Activated T-cell treated with anti-CD3 and anti-CD28 coated beads for 4 hours (primary cell): ENCODE data around the gene TRPT1.

Experiments used
- DNase-seq: peaks from one replicate; pipeline ENCODE4 v3.0.0-alpha.2; 2020

TRPT1 gene

GRCh38 chr11:64229090-64229743 lies 3.2 kb upstream of the TRPT1 start:
- no peak for DNase-seq

DNA sequence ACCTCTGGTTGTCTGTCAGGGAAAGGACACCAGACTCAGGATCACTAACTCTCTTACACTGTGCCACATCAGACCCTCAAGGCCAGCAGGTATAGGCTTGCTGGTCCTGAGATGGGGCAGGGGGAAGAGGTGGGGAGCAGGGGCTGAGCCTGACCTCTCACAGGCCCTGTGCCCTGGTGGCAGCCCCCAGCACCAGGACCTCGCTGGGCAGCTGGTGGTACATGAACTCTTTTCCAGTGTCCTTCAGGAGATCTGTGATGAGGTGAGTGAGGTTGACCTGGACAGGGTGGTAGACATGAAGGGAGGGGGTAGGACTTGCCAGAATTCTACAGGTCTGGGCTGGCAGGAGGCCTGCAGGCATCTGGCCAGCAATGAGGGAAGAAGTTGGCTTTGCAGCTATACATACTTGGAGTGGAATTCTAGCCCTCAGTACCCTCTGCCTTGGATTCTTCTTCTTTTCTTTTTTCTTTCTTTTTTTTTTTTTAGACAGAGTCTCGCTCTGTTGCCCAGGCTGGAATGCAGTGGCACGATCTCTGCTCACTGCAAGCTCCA lies 1.5 kb upstream of the TRPT1 start:
- DNase-seq: no peak

GRCh38 chr11:64226507-64227051 lies 593 bp upstream of the TRPT1 start:
- no peak for DNase-seq

DNA sequence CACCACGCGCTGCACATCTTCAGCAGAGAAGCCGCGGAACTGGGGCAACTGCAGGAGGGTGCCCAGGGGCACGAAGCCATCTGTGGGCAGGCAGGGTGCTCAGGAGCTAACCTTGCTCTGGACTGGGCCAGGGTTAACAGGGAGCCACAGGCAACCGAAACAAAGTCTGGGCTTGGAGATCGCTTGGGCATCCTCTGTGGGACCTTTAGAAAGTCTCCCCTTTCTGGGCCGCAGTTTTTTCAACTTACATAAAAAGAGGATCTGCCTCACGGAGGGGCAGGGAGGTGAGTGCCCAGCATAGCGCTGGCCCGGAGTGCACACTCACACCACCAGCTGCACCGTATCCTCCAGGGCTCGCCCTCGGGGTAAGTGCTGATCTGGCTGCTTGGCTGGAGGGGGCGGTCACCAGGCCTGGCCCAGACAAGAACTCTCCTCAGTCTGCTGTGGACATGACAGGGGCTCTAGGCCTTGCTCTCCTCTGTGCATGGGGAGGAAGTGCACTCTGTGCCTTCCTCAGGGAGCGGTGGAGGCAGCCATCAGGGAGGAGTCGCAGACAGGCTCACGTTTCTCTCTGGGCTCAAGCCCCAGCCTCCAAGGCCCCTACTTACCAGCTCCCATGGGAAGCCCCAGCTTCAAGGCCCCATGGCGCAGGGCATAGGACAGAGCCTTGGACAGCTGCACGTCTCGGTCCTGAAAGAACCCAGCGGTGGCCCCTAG lies 937 bp downstream of the TRPT1 start:
- no peak for DNase-seq

- no peak for DNase-seq
These were observed 1.7 kb downstream of the TRPT1 start for GRCh38 chr11:64224151-64224890.

GRCh38 chr11:64223001-64223651 lies 2.9 kb downstream of the TRPT1 start:
- no peak for DNase-seq

DNA sequence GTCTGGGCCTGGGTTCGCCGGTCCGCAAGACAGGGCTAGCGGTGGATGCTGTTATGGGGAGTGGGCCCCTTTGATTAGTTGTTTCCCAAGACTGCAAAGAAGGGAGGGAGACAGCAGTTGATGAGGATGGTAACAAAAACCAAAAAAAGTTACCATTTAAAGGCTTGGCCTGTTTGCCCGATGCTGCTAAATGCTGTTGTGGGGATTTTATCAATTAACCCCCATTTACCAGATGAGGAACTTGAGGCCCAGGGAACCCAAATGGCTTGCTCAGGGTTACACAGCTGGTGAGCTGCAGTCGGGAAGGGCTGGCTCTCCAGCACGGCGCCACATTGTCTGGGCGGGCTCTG lies 3.4 kb downstream of the TRPT1 start:
- DNase-seq: no peak

- no peak for DNase-seq
These were observed 5.2 kb downstream of the TRPT1 start for GRCh38 chr11:64220798-64221197.

DNA sequence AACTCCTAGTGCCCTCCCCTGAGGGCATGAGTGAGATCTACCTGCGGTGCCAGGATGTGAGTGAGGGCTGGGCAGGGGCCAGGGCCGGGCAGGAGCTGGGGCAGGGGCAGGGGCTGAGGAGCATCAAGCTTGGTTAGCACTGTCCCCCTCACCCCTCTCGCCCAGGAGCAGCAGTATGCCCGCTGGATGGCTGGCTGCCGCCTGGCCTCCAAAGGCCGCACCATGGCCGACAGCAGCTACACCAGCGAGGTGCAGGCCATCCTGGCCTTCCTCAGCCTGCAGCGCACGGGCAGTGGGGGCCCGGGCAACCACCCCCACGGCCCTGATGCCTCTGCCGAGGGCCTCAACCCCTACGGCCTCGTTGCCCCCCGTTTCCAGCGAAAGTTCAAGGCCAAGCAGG lies 5.7 kb downstream of the TRPT1 start:
- no peak for DNase-seq

DNA sequence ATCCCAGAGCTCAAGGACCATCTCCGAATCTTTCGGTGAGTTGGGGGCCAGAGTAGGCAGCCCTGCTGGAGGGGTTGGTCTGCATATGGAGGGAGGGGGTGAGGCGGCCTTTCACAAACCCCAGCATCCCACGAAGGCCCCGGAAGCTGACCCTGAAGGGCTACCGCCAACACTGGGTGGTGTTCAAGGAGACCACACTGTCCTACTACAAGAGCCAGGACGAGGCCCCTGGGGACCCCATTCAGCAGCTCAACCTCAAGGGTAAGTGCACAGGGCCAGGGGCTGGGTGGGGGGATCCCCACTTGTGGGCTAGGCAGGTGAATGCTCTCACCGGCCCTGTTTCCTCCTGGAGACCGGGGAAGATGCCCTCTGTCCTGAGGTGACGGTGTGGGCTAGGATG lies 6.2 kb downstream of the TRPT1 start:
- DNase-seq: no peak

DNA sequence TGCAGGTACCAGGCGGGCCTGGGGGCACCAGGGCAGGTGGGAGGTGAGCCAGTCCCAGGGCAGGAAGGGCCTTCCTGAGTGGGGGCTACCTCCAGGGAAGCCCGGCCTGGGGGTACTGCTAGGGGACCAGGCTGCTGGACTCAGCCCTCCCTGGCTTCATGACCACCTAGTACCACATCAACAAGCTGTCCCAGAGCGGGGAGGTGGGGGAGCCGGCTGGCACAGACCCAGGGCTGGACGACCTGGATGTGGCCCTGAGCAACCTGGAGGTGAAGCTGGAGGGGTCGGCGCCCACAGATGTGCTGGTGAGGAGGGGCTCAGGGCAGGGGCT lies 6.7 kb downstream of the TRPT1 start:
- no peak for DNase-seq

DNA sequence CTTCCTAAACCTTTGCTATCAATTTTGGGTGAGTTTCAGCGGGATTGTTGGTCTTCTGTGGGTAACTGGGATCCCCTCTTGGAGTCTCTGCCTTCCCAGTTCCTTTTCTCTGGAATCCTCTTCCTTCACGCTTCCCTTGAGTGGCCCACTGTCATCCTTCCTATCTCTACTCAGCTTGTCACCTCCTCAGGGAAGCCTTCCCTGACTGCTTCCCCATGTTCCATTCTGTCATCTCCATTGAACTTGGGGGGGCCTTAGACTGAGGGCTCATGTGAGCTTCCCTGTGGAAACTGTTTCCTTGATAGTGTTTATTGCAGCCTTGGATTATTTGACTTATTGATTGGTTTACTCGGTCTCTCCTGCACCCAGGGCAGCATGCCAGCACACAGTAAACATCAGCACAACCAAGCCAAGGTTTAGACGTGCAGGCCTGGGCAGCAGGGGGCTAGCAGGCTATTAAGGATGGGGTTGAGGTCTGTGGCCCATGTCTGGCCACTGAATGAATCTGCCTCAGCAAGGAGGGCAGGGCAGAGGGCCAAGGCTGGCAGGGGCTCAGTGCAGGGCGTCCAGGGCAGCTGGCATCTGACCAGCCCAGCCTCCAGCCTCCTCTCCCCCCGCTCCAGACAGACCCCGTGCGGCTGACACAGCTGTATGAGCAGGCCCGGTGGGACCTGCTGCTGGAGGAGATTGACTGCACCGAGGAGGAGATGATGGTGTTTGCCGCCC lies 7.2 kb downstream of the TRPT1 start:
- no peak for DNase-seq

- DNase-seq: no peak
These were observed 9.1 kb downstream of the TRPT1 start for GRCh38 chr11:64216879-64217278.

- no peak for DNase-seq
These were observed 14.7 kb downstream of the TRPT1 start for GRCh38 chr11:64211181-64211872.

- DNase-seq: no peak
These were observed 15.5 kb downstream of the TRPT1 start for GRCh38 chr11:64210301-64211020.

DNA sequence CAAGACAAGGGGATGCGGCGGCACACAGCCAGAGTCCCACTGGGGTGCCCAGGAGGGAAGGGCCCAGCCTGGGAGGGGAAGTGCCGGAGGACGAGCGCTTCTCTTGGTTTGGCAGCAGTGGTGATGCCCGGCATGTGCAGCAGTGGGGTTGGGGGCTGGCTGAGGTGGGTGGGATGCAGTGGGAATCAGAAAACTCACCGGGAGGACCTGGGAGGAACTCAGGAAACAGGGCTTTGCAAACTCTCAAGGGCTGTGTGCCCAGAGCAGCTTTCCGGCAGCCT lies 16.5 kb downstream of the TRPT1 start:
- DNase-seq: no peak

GRCh38 chr11:64208796-64209562 lies 17.0 kb downstream of the TRPT1 start:
- no peak for DNase-seq

- DNase-seq: no peak
These were observed 17.7 kb downstream of the TRPT1 start for GRCh38 chr11:64208086-64208795.

- DNase-seq: peak; percentile 76
These were observed 18.5 kb downstream of the TRPT1 start for GRCh38 chr11:64207256-64208085.
